Nucleus accumbens (tissue), 56 donors: ENCODE data around the gene ANGPT4.
"Not testable (repeated sequence)": the region's sequence is repeated elsewhere in the genome, so short reads cannot be mapped to it uniquely, and the experiment has no call there.

ENCODE experiments used
- DNase-seq, 56 donors: peaks; one replicate each; lab custom pipeline; 2025; lab: John Stamatoyannopoulos, UW

Gene ANGPT4

DNA sequence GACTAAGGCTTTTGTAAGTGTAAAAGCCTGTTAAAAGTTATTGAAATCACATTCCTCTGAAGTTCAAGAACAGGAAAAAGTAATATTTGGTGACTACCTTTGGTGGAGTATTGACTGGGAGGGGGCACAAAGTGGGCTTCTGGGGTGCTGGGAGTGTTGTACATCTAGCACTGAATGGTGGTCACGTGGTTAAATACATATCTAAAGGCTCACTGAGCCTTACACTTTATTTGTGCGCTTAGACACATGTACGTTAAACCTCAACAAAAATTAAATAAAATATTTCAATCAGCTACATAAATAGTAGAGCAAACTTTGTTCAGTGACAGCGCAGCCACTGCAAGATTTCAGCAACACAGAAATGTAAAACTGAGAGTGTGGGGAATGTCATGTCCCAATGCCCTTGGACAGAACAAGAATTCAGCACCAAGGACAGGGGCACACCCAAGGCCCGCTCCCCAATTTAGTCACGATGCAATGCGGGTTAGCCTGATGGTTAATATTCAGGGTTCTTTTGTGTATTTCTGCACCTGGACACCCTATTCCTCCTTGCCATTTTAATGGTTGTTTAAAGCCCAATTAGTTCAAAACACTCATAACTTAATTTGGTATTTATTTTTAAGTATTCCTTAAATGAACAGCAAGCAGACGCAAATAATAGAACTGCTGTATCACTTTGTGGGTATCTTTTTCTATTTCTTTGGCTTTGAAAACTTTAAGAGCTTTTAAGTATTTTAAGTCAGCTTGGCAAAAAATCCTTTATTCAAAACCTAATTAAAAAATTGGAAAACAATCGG is 37.4 kb downstream of the ANGPT4 start:
- no peak for DNase-seq

DNA sequence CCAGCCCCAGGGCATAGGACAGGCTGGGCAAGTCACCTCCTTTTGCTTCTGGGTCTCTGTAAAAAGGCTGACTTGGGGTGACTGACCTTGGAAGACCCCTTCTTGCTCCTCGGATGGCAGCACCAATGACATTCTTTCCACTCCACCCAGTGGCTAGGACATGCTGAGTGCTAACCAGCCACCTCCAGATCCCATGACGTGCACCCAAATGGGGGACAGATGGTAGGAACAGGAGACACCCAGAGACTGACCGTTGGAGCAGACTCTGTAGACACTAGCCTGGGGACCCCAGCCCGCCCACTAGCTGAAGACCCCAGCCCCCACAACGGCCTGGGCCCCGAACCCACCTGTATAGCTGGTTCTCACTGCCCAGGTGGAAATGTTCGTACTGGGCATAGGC is 38.3 kb downstream of the ANGPT4 start:
- no peak for DNase-seq

DNA sequence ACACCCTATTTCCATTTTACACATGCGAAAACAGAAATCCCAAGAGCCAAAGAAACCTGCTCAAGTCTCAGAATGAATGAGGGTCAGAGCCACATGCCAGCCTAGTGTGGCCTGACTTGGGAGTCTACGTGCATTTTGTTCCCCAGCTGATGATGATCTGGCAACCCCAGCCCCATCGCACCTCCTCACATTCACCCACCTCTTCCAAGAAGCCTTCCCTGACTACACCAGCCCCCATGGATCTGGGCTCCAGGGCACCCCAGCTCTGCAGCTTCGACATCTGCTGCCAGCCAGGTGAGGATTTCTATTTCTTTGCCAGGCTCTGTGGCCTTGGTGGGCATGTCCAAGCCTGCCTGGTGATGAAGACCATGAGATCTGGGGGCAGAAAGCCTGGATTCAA is 41.0 kb downstream of the ANGPT4 start:
- no peak for DNase-seq

DNA sequence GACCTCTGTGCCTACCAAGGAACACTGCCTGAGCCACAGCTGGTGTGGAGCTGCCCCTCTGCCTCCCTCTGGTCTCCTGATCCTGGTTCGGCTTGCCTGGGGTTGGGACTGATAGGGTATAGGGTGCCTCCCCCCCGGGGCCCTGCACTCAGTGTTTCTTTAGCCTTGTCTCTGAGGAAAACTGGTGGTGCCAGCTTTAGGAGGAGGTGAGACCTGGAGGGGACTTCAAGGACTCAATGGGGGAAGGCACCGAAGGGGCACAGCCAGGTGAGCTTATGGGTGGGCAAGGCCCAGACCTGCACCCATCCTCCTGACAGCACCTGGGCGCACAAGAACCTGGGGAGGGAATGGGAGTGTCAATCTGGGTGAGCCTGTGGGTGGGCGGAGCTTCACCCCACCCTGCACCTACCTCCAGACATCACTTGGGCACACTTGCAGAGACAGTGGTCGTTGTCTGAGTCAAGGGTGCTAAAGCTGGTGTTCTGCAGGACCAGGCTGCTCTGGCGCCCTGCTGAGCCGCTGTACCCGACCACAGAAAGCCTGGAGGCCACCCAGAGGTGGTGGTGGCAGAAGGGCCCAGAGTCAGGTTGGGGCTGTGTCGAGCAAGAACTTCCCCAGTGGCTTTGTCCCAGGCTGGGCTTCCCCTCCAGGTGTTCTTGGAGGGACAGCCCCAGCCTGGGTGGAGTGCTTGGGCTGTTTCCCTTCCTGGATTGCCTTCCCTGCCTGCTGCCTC is 42.1 kb downstream of the ANGPT4 start:
- DNase-seq, result no peak

DNA sequence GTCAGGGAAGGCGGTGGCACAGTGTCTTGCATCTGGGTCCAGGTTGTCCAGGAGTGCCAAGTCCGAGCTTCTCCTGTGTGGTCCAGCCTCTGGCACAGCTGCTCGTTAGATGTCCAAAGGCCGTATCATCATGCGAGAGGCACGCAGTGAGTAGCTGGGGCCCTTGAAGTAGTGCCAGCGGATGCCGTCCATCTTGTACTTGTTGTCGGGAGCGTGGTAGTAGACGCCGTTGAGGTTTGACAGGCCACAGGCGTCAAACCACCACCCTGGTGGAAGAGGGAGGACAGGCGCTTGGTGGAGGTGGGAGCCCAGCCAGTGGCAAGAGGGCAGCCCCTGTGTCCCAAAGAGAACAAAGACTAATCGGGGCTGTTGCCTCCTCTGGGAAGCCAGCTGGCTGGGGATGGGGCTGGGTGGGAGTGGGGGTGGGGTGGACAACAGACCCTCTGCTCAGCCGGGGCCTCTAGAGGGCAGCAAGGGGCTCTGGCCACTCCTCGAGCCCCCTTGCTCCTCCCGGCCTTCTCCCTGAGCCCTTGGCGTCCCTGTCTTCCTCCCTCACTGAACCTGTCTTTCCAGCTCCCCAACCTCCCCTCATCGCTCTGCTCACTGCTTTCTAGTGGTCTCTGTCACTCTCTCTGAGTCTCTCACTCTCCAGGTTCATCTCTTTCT is 43.1 kb downstream of the ANGPT4 start:
- DNase-seq, result no peak

DNA sequence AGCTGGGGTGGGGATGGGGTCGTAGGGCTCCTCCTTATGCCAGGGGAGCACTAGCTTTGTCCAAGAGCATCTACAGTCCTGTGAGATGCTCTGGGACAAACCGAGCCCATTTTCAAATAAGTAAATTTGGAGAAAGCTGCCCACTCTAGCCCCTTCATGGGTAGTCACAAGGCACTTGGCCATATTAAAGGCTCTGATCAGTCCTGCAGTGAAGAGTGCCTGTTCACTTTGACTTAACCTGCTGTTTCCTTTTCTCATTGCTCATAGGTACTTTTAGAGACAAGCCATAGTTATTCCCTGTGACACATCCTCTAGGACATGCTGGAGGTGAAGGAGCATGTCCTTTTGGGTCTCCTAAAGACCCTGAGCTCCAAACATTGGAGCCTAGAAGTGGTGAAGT is 44.2 kb downstream of the ANGPT4 start:
- DNase-seq, result no peak

DNA sequence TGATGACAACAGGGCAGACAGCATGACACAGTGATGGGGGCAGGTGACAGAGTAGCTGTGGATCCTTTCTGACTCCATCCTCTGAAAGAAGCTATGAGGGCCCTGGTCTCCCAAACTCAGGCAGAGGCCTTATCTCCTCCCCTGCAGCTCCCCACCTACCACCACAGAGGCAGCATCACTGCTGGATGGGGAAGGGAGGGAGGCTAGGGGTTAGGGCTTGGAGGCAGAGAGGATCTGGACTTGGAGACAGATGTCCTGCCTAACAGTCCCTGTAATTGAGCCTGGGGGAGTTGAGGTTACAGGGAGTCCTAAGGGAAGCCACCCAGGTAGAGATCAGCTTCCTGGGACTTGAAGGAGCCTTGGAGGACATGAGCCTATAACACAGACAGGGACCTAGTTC is 44.7 kb downstream of the ANGPT4 start:
- no peak for DNase-seq

DNA sequence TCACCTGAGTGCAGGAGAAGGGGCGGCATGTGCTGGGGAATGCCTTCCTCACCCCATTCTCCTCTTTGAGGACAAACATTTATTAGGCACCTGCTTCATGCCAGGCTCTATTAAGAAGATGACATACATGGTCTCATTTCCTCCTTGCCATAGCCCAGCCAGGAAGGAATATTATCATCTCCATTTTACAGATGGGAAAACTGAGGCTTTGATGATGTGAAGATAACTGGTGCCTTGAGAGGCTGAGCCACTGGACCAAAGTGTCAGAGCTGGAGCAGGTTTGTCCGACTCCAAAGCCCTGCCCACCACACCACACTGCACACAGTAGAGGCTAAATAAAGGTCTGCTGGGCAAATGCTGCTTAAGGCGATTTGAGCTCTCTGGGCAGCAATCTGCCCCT is 45.4 kb downstream of the ANGPT4 start:
- DNase-seq, result no peak

DNA sequence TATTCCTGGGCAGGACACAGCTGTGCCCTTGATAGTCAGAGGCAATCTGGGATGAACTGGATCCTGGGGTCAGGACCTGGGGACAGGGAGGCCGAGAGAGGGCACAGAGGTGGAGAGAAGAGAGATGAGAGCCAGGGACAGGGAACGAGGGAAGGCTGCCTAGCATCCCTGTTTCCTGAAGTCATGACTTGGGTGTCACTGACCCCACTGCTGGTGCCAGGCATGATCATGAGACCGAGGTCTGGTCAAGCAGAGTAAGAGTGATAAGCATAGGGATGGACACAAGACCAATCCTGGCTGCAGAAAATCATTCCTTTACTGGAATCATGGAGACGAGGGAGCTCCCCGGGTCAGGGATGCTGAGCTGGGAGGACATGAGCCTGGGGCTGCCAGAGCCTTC is 46.5 kb downstream of the ANGPT4 start:
- DNase-seq, result no peak

DNA sequence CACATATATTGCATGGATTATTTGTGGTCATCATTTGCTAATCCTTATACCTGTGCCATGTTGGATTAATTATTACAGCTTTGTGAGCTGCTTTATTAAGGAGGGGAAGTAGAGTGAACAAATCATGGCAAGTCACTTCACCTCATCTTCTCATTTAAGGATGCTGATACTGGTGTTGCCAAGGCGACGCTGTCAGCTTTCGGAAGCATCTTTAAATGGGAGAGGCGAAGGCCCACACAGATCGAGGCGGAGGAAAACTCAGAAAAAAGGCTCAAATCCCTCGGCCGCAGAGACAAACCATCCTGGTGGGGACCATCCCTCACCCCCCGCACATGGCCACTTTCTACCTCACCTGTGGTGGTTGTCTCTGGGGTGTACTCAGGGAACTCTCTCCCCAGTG is 47.9 kb downstream of the ANGPT4 start:
- DNase-seq, result peak in 9 of 56 donors; percentile 2 to 35 (median 15)

DNA sequence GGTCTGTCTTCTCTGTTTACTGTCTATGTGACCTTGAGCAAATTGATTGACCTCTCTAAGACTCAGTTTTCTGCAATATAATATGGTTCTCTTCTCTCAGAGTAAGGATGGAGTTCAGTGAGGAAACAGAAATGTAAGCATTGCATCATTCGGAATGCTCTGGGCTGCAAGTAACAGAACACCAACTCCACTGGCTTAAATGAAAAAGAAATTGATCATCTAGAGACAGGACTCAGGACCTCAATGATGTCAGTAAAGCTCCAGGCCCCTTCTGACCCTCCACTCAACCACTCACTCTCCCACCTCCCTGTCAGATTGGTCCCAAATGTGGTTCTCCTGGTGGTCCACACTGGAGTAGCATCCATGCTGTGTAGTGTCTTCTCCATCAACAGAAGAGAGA is 50.7 kb downstream of the ANGPT4 start:
- DNase-seq, result no peak

DNA sequence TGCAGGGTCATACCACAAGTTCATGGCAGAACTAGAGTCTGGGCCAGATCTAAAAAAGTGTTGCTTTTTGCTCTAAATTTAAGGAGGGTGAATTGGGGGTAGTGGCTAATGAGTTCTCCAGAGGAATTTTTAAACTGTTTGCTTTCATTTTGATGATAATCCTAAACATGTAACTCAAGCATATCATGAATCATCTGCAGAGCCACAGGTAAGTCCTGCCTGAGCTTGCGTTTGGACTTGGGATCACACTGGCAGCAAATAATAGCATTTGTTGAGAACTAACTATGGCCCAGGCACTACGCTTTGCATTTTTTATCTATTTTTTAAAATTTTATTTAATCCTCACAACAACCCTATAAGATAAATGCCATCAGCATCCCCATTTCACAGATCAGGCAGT is 55.2 kb downstream of the ANGPT4 start:
- no peak for DNase-seq

DNA sequence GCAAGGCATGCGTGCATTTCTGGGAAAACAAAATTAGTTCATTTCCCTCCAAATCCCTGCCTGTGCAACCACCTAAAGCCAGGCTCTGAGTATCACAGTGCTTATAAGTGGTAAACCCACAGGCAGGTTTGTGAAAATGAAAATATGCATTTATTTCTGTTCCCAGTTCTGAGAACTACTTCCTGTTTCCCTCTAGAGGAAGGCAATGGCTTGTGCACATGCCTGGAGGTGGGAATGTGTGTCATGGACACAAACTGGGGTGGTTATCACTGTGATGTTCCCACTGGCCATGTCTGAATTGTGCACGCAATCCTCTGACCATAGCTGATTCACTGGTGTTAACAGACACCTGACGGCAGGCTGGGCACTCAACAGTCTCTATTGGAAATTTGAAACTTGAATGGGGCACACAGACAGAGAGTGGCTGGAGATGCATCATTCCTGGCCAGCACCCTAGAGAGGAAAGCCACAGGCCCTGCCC is 56.3 kb downstream of the ANGPT4 start:
- no peak for DNase-seq

DNA sequence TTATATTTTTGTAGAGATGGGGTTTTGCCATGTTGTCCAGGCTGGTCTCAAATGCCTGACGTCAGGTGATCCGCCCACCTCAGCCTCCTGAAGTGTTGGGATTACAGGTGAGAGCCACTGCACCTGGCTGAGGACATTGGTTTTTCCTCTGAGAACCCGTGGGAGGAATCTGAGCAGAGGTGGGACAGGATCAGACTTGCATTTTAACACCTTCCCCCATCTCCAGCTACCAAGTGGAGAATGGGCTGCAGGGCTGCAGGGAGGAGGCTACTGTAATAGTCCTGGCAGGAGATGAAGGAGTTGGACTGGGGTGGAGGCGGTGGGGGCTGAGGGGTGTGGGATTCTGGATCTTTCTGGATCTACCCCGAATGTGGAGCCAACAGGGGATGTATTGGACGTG is 58.1 kb downstream of the ANGPT4 start:
- DNase-seq, result no peak

DNA sequence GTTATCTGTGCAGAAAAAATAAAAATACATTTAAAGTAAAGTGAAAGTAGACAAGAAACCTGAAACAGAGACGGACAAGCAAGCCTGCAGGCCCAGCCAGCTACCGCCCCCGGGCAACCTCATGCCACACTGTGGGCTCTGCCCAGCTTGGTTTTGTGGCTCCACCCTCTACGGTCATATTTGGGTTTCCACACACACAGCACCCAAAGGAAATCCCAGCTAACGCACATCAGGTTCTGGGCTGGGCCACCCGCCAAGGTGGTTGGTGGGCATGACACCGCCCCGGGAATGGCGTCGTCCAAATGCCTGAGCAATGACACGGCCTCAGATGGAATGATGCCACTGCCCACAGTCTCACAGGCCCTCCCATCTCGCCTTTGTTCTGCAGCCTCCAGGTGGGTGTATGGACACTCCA is 59.8 kb downstream of the ANGPT4 start:
- no peak for DNase-seq

DNA sequence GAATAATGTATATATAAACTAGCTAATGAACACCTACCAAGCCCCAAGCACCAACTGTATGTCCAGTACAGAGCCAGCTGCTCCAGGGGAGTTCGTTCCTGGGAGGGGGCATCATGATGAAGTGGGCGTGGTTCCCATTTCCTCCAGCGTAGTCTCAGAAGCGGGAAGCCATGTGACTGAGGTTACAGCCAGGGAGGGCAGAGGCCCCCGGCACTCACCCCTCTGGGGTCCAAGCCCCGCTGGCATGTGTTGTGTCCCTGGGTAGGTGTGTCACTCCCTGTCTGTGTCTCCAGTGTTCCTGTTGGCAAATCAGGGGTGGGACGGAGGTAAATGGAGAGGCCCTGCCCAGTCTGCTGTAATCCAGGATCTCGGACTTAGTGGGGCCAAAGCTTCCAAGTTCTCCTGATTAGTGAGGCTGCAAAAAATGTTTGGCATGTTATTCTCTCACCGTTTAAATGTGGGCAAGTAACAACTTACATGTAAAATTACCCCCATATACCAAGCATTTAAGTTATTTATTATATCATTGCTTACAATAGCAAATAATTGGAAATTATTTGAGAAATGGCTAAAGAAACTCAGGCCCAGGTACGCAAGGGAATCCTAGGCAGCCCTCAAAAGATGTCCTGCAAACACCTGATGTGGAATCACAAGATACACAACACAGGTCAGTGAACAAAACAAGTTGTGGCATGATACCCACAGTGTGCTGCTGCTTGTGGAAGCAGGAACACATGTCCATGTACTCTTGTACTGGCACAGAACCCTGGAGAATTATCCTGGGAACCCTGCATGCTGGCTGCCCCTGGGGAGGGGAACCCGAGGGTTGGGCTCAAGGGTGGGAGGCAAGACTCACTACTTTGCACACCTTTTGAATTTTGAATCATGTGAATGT is 60.4 kb downstream of the ANGPT4 start:
- no peak for DNase-seq

DNA sequence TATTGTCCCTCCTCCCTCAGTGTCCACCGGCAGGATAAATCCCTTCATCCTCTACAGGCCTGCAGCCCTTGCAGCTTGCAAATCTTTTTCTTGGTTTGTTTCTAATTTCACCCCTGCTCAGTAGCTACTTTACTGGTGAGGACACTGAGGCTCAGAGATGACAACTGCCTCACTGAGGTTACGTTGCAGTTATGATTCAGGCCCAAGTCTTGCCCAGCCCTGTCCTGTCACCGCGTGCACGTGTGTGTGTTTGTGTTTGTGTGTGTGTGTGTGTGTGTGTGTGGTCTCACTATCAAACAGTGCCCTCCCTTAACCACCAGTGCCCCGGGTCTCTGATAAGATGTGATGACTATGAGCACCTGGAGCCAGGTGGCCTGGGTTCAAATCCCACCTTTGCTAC is 61.5 kb downstream of the ANGPT4 start:
- DNase-seq, result no peak

DNA sequence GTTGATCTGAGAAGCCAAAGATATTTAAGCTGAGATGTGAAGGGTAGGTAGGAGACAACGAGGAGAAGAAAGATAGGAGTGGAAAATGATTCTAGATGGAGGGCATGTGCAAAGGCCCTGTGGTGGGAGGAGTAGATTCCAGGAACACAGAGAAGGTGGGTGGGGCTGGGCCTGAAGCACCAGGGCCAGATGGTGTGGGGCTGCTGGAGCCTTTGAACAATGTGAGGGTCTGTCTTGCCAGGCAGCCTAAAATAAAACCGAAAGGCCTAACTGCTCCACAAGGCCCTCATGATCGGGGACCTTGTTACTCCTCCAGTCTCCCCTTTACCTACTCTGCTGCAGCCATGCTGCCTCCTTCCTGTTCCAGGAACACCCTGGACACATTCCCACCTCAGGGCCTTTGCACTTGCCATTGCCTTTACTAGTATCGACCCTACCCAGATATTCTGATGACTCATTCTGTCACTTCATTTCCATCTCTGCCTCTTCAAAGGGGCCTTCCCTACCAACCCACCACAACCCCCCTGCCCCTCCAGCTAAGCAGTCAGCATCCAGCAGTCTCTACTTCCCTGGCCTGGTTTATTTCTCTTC is 62.6 kb downstream of the ANGPT4 start:
- DNase-seq, result no peak

DNA sequence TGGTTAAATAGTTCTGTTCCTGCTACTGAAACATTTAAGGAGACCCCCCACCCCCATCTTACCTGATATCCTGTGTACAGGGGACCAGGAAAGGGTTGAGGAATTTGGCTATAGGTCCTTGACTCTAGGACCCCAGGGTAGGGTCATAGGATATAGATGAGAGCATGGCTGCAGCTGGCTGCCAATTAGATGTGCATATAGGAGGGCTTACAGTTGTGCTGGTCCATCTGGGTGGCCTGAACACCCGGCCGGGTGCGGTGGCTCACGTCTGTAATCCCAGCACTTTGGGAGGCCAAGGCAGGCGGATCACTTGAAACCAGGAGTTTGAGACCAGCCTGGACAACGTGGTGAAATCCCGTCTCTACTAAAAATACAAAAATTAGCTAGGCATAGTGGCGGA is 67.4 kb downstream of the ANGPT4 start:
- not testable (repeated sequence) for DNase-seq

DNA sequence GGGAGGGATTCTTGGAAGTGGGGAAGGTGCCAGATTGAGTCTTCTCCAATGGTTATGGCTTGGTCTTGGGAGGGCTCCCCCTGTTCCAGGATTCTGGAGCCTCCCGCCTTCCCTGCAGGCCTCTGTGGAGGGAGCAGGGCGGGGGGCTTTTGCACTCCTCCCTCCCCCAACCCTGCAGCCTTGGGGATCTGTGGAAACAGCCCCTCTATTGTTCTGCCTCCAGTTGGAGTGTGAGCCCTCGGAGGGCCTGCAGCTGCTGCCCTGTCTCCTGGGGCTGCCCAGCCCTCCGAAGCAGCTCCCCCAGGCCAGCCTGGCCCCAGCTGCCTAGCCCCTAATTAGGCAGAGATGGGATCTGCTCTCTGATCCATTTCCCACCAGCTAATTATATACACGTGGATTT is 67.9 kb downstream of the ANGPT4 start:
- DNase-seq, result no peak
